ENCODE measurements around the gene CAMTA1.

Gene CAMTA1

GRCh38 chr1:7614576-7615074 lies 829.4 kb downstream of the CAMTA1 start:
- DNase-seq (ENCODE audit: low read depth in 3 of 3, low spot score in 1 of 3), result no peak

GRCh38 chr1:7615138-7615537 lies 829.9 kb downstream of the CAMTA1 start:
- no peak for DNase-seq (ENCODE audit: low read depth in 3 of 3, low spot score in 1 of 3)

- DNase-seq (ENCODE audit: low read depth in 3 of 3, low spot score in 1 of 3), result no peak
Measured at GRCh38 chr1:7616076-7616832, 831.0 kb downstream of the CAMTA1 start.

DNA sequence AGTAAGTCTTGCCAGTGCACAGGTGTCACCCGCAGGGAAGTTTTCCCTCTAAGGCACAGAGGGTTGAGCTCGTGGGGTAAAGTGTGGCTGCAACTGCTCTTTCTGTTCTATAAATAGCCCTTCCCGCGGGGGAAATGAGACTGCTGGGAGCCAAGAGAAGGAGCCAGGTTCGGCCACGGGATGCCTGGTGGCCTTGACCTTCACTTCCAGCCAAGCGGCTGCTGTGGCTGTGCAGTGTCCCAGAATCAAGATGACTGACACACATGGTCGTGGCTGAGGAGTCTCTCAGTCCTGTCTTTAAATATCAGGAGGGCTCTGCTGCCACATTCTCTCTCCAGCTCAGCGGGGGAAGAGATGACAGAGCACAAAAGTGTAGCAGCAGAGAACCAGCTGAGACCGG lies 831.7 kb downstream of the CAMTA1 start:
- no peak for DNase-seq (ENCODE audit: low read depth in 3 of 3, low spot score in 1 of 3)

DNA sequence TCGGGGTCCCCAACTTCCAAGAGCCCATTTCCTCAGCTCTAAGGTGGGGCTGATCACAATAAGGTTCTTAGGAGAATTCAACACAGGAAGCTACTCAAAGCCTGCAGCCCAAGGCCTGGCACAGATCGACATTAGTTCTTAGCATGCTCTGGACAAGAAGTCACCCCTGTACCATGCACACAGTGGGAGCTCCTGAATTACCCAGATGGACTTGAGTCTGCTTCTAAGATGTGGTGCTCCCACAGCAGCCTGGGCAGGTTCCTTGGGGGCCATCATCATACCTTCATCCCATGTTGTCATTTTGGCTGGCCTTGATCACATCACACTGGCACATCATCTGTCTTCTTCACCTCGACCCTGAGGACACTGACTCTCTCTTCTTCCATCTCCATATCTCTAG lies 832.6 kb downstream of the CAMTA1 start:
- DNase-seq (ENCODE audit: low read depth in 3 of 3, low spot score in 1 of 3), result no peak

GRCh38 chr1:7620196-7620595 lies 834.9 kb downstream of the CAMTA1 start:
- no peak for DNase-seq (ENCODE audit: low read depth in 3 of 3, low spot score in 1 of 3)

GRCh38 chr1:7621334-7622219 lies 836.3 kb downstream of the CAMTA1 start:
- no peak for DNase-seq (ENCODE audit: low read depth in 3 of 3, low spot score in 1 of 3)

DNA sequence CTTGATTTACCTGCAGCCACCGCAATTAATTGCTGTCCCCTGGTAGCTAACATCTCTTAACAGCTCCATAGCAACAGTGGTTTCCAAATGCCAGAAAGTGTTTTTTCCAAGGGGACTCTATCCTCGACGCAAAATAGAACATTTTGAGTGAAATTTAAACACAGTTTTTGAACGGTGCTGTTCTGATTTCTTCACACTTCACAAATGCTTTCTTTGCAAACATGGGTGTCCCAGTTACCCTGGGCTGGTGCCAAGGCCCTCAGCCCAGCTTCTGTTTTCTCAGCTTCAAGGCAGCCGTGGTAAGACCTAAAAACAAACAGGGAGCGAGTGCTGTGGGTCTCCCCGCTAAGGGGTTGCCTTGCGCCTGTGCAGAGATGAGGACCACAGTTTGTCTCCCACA lies 838.6 kb downstream of the CAMTA1 start:
- DNase-seq (ENCODE audit: low read depth in 3 of 3, low spot score in 1 of 3), result no peak

DNA sequence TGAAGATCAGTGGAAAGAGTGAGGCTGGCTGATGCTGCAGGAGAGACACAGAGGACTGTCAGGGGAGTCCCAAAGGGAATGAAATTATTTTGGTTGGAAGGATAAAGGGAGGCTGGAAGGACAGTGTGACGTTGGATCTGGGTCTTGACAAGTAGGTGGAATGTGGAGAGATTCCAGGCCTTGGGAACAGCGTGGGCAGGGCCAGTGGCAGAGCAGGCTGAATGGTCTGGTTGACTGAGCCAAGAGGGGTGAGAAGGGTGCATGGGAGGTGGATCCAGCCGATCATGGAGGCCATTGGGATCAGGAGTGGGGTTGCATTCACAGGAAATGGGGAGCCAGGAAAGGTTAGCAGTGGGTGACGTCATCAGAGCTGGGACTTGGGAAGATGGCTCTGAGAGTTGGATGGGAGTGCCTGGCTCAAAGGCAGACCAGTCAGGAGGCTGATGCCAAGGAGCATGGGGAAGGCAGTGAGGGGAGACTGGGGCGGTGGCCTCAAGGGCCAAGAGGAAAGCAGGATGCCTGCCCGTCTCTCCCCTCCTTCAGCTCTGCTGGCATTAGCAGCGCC lies 839.6 kb downstream of the CAMTA1 start:
- no peak for DNase-seq (ENCODE audit: low read depth in 3 of 3, low spot score in 1 of 3)

DNA sequence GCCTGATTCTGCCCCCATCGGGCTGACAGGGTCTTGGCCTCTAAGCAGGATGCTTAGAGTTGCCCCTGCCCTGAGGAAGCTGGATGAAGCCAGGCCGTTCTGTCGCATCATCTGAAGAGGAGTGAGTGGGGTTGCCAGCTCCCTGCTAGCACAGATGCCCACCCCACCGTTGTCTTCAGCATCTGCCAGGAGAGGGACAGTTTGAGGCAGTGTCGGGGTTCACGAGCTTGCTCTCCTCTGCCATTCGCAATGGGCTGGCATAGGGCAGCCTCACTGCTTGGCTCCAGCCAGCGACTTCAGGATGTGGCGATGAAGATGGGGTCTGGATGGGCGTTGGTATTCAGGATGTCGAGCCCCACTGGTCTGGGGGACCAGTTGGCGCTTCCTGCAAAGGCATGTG lies 840.1 kb downstream of the CAMTA1 start:
- DNase-seq (ENCODE audit: low read depth in 3 of 3, low spot score in 1 of 3), result no peak

DNA sequence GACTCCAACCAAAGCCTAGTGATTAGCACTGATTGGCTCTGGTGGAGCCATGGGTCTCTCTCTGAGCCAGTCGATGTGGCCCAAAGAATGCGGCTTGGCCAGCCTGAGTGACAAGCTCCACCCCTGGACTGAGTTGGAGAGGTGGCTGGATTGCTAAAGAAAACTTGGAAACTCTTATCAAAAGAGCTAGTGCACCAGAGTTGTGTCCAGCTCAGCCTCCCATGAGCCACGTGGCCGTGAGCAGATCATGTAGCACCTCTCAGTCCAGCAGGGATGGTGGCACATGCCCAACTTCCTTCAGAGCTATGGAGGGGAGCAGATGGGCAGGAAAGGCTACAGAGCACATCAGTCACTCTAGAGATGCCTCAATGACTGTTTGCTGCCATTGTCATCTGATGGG lies 843.0 kb downstream of the CAMTA1 start:
- DNase-seq (ENCODE audit: low read depth in 3 of 3, low spot score in 1 of 3), result no peak

- DNase-seq (ENCODE audit: low read depth in 3 of 3, low spot score in 1 of 3), result no peak
Measured at GRCh38 chr1:7629011-7629410, 843.8 kb downstream of the CAMTA1 start.

- no peak for DNase-seq (ENCODE audit: low read depth in 3 of 3, low spot score in 1 of 3)
Measured at GRCh38 chr1:7629465-7630195, 844.4 kb downstream of the CAMTA1 start.

DNA sequence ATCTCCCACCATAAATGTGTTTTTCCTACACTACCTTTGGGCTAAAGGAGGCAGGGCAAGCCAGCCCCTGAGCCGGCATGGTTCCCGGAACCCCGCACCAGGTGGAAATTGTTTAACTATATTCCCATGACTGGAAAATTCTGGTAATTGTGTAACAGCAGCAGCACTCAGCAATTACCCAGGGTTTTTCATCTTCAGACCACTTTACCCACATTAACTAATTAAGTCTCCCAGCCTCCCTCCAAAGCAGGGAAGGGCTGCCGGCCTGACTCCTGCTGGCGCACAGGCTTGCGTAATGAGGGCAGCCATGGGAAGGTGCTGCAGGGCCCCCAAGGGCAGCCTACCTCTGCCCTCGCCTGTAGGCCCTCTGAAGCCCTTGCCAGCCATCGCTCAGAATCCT lies 845.1 kb downstream of the CAMTA1 start:
- no peak for DNase-seq (ENCODE audit: low read depth in 3 of 3, low spot score in 1 of 3)

DNA sequence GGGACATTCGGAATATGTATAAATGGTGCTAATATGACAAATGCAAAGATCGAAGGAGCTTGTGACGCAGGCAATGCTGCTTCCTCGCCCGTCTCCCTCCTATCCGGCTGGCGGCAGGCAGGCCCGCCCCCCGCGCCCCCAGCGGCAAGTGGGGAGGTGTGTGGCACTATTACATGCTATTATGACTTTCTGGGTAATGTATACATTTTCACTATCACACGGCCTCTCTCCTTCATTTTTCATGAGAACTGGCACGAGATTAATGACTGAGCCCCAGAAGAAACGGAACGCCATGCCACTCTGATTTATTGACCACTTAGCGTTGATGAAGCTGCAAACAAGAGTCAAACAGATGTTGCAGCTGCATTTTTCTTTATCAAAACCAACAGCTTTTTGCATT lies 846.9 kb downstream of the CAMTA1 start:
- DNase-seq (ENCODE audit: low read depth in 3 of 3, low spot score in 1 of 3), result no peak

DNA sequence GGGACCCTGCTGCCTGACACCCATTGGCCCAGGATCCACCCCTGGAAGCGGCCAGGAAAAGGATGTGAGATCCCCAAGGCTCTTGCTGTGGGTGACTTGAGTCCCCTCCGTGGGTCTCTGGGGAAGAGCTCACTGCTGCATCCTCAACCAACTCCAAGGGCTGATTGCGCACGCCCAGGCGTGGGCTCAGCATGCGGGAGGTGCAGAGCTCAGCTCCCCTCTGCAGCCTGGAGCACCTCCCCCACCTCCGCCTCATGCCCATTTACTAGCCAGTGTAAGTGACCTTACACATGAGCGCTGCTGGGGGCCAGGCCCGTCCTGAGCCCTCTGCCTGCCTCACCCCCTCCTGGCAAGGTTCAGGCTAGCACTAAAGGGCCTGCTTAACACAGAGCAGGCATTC lies 847.4 kb downstream of the CAMTA1 start:
- no peak for DNase-seq (ENCODE audit: low read depth in 3 of 3, low spot score in 1 of 3)

DNA sequence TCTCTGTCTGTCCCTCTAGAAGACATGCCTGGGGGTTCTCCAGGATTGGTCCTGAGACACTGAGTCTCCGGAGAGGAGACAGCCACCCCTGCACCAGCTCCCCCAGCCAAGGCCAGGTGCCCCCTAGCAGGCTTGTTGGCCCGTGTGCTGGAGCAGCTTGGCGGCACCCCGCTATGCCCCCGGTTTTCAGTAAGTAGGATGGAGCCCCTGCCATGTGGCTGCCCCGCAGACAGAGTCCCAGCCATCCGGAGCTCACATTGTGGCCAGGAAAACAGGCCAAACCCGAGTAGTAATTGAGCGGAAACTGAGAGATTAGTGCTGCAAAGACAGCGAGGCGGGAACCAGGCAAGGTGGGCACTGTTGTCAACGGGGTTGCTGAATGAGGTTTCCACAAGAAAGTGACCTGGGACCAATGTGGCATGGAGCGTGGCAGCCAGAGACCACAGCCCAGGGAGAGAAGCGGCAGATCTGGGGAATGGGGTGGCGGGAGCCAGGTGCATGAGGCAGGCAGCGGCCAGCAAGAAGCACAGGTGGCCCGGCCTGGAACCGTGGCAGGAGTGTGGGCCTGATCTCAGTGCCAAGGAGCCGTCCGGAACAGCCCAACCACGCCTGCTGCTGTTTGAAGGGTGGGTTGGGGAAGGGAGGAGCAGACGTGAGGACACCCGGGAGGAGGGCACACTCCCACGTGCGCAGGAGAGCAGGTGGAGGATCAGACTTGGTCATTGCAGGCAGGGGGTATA lies 848.4 kb downstream of the CAMTA1 start:
- no peak for DNase-seq (ENCODE audit: low read depth in 3 of 3, low spot score in 1 of 3)

- DNase-seq (ENCODE audit: low read depth in 3 of 3, low spot score in 1 of 3), result no peak
Measured at GRCh38 chr1:7634546-7635240, 849.4 kb downstream of the CAMTA1 start.

DNA sequence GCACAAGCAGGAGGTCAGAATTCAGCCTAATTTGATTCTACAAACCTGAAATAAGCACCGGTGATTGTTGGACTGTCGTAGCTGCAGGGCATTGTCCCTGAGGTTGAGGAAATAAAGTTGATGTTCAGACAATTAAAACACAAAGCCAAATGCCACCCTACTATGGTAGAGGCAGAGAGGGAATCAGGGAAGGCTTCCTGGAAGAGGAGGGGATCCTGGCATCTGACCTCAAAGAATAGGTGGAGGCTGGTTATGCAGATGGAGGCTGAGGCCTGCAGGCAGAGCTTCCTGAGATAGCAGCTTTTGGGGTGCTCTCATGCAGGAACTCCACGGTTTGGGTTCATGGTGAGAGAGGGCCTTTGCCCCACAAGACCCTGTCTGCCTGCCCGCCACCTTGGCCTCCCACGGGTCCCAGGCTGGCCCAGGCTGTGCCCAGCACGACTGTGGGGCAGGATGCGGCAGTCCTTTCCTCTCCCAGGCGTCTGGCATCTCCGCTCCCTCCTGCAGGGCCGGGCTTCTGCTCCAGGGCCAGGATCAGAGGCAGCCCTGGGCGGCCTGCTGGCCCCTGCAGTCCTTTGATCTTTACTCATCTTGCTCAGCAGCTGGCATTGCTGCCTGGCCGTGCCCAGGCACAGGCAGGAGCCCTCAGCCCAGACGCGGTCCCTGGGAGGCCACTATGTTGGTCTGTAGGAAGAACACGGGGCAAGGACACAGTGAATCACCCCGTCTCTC lies 851.7 kb downstream of the CAMTA1 start:
- no peak for DNase-seq (ENCODE audit: low read depth in 3 of 3, low spot score in 1 of 3)

Data from stimulated activated CD4-positive, alpha-beta T cell treated with anti-CD3 and anti-CD28 coated beads, TNF-alpha, amount 100 ng/mL, for 1 hour (primary cell).